Activated CD8-positive, alpha-beta memory T cell treated with anti-CD3 and anti-CD28 coated beads, Interleukin-2, amount 10 ng/mL, durations not matched to agents 7 days and 5 days (primary cell): ENCODE results near the gene CAPZA1. TPM values are rescaled to one million over a fixed set of nuclear protein-coding genes. Genes with fewer than 3 reads are reported as not detected.

Experiments used
- ATAC-seq: fragments of 150-1000 bp; cut with Tn5 transposase; one replicate; pipeline ENCODE4 v1.10.0; 2021; ENCODE audit warnings: moderate library complexity
- CTCF ChIA-PET: fragments of 350-600 bp; sonication (Branson Sonifier 250); formaldehyde crosslinking; loops from one replicate; lab custom pipeline; 2021; ENCODE audit warnings: antibody characterized with exemption; lab: Charles Lee
- DNase-seq: peaks from one replicate; pipeline ENCODE4 v3.0.0-alpha.2; 2020
- H3K27ac Mint-ChIP-seq: one replicate; pipeline ENCODE4 v1.8.0; 2021; ENCODE audit warnings: mild to moderate bottlenecking, mixed read lengths
- H3K27me3 Mint-ChIP-seq: one replicate; pipeline ENCODE4 v1.8.0; 2021; ENCODE audit warnings: mixed read lengths
- H3K36me3 Mint-ChIP-seq: one replicate; pipeline ENCODE4 v1.8.0; 2021; ENCODE audit warnings: mild to moderate bottlenecking, mixed read lengths
- H3K4me1 Mint-ChIP-seq: one replicate; pipeline ENCODE4 v1.8.0; 2021; ENCODE audit warnings: mixed read lengths
- H3K4me3 Mint-ChIP-seq: one replicate; pipeline ENCODE4 v1.8.0; 2021; ENCODE audit warnings: mild to moderate bottlenecking, moderate library complexity, mixed read lengths
- H3K9me3 Mint-ChIP-seq: one replicate; pipeline ENCODE4 v1.8.0; 2022; ENCODE audit warnings: low read depth, mixed read lengths
- total RNA-seq, 2 experiments: library from RNA; stranded (reverse); gene quantifications; one replicate each; pipeline ENCODE4 v1.2.3, GENCODE V29; 2021

Gene CAPZA1
- 100 to 1,000 TPM; 293 to 301 TPM for total RNA-seq

DNA sequence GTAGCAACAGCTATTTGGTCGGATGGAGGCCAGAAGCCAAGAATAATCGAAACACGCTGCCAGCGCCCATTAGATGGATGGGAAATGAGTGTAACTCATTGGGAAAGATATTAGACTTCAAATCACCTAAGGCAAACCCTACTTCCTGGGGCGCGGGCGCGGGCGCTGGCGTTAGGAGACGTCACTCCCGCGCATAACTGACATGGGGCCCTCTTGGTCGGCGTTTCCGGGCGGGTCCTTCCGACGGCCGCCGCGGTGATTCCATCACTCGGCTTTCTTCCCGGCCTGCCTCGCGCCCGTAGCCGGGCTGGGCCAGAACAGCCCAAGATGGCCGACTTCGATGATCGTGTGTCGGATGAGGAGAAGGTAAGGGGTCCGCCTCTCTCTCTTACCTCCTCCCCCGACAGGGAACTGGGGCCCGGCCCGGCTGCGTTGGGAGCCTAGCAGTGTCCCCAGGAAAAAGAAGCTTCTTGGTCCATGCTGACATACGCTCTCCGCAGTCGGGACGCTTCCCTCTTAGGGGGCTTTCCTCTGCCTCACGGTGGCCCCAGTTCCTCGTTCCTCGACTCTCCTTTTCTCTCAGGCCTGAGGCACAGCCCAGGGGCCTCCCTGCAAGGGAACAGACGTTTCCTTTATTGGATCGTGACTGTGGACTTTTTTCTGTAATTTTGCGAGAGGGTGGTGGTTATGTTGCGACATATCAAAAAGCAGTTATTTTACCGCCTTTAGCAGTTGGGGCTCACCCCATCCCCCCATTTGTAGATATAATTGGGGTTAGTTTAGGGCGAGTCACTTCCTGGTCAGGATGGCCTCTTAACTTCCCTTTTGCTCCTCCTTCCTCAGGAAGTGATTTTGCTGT, at the start of gene CAPZA1:
TSS of gene CAPZA1 (plus strand) at position 315 of the 859 bp plus-strand sequence. CDS start at position 328, 13 bp downstream.
- H3K27ac Mint-ChIP-seq = peak within 1 kb of the TSS; percentile 99
- no peaks in the 10 kb centered on the region for H3K9me3 Mint-ChIP-seq
- H3K4me3 Mint-ChIP-seq = peak within 1 kb of the TSS; percentile 99
- peak; percentile 96 for DNase-seq
- peaks cover 31% of the 10 kb centered on the region for H3K4me1 Mint-ChIP-seq
- peaks cover 28% of the 10 kb centered on the region for H3K36me3 Mint-ChIP-seq
- CTCF ChIA-PET = interaction anchor here (1.0 to 3.3 kb wide), 6 partner anchors 55 to 865 kb away, joined by 3 to 14 read pairs (median 4); partner anchors contain the start of genes MOV10 and PPM1J
- H3K27me3 Mint-ChIP-seq = no peaks in the 10 kb centered on the region
- peak; percentile 83 for ATAC-seq

DNA sequence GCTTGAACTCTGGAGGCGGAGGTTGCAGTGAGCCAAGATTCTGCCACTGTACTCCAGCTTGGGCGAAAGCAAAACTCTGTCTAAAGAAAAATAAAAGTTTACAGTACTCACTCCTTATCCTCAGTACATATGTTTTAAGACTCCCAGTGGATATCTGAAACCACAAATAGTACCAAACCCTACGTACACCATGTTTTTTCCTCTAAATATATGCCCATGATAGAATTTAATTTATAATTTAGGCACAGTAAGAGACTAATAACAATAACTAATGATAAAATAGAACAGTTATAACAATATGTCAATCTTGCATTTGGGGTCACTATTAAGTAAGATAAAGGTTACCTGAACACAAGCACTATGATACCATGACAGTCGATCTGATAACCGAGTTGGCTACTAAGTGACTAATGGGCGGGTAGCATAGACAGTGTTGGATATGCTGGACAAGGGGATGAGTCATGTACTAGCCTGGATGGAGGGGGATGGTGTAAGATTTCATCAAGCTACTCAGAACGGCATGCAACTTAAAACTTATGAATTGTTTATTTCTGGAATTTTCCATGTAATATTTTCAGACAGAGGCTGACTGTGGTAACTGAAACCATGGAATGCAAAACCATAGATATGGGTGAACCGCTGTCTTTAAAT, 44.4 kb upstream of the CAPZA1 start:
- H3K36me3 Mint-ChIP-seq = peaks cover 12% of the 10 kb centered on the region
- DNase-seq (no peak), ATAC-seq (no peak)
- no peaks in the 10 kb centered on the region for H3K4me1 Mint-ChIP-seq
- no peak overlapping the region for H3K27ac Mint-ChIP-seq
- H3K4me3 Mint-ChIP-seq = no peak overlapping the region
- no peaks in the 10 kb centered on the region for H3K27me3 Mint-ChIP-seq
- CTCF ChIA-PET = interaction anchor here (1.8 kb wide), 1 partner anchor 10 kb away, joined by 6 read pairs; no protein-coding TSS in a partner anchor
- H3K9me3 Mint-ChIP-seq = no peaks in the 10 kb centered on the region

- CTCF ChIA-PET = interaction anchor here (1.8 kb wide), 1 partner anchor 9 kb away, joined by 6 read pairs; no protein-coding TSS in a partner anchor
- H3K36me3 Mint-ChIP-seq = peaks cover 13% of the 10 kb centered on the region
Measured at GRCh38 chr1:112576240-112576639, 43.4 kb upstream of the CAPZA1 start.

GRCh38 chr1:112579801-112580510, 39.7 kb upstream of the CAPZA1 start:
- ATAC-seq = no peak
- H3K27me3 Mint-ChIP-seq = no peaks in the 10 kb centered on the region
- no peaks in the 10 kb centered on the region for H3K4me1 Mint-ChIP-seq
- no peaks in the 10 kb centered on the region for H3K9me3 Mint-ChIP-seq
- no peak overlapping the region for H3K4me3 Mint-ChIP-seq
- CTCF ChIA-PET = no interaction called here
- DNase-seq = no peak
- peaks cover 8% of the 10 kb centered on the region for H3K36me3 Mint-ChIP-seq
- H3K27ac Mint-ChIP-seq = no peak overlapping the region

More at GRCh38 chr1:112576240-112576639, 43.4 kb upstream of the CAPZA1 start:
- Mint-ChIP-seq H3K27me3 (no peaks in the 10 kb centered on the region), H3K27ac (no peak overlapping the region), H3K4me1 (no peaks in the 10 kb centered on the region), H3K4me3 (no peak overlapping the region), H3K9me3 (no peaks in the 10 kb centered on the region)
- DNase-seq (no peak), ATAC-seq (no peak)

- Mint-ChIP-seq H3K27ac (no peak overlapping the region), H3K36me3 (peaks cover 3% of the 10 kb centered on the region), H3K4me3 (no peak overlapping the region), H3K27me3 (no peaks in the 10 kb centered on the region), H3K9me3 (no peaks in the 10 kb centered on the region), H3K4me1 (no peaks in the 10 kb centered on the region)
- DNase-seq = no peak
- CTCF ChIA-PET = no interaction called here
- ATAC-seq = no peak
Measured at GRCh38 chr1:112581586-112582192, 37.9 kb upstream of the CAPZA1 start.

DNA sequence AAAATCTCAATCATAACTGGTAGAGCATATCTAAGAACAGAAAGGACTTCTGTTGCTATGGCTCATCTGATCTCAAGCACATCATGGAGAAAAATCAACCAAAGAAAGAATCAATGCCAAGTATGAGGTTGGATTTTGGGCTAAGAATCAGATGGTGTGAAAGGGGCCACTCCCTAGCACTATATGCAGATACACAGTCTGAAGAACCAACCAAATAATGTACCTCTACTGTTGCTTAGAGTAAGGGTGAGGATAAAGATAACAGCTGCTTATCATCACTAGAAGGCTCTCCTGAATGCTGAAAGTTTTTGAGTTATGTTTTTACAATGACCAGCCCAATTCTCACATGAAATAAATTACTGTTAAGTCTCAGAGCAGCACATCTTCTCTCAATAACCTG, 36.3 kb upstream of the CAPZA1 start:
- H3K4me1 Mint-ChIP-seq = no peaks in the 10 kb centered on the region
- H3K36me3 Mint-ChIP-seq = peaks cover 7% of the 10 kb centered on the region
- ATAC-seq (no peak), DNase-seq (no peak)
- H3K9me3 Mint-ChIP-seq = no peaks in the 10 kb centered on the region
- CTCF ChIA-PET = interaction anchor here (0.8 kb wide), 1 partner anchor 31 kb away, joined by 3 read pairs; no protein-coding TSS in a partner anchor
- no peak overlapping the region for H3K4me3 Mint-ChIP-seq
- no peak overlapping the region for H3K27ac Mint-ChIP-seq
- no peaks in the 10 kb centered on the region for H3K27me3 Mint-ChIP-seq

DNA sequence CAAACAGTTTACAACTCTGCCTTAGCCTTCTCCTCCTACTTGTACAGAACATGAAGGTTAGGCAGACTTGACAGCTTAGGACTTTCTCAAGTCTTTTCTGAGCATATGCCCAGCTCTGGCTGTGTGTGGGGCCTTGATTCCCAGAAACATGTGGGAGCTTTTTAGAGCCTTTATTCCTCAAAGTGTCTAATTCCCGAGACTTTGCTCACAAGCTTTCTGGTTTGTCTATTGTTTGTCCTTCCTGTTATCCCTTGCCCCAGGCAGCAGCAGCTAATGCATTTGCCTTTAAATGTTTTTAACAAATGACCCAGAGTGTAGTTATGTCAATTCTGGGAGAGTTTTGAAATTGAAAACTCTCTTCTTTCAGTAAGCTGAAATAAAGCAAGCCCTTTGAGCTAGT, 29.9 kb upstream of the CAPZA1 start:
- peaks cover 24% of the 10 kb centered on the region for H3K36me3 Mint-ChIP-seq
- no peaks in the 10 kb centered on the region for H3K27me3 Mint-ChIP-seq
- no peak overlapping the region for H3K27ac Mint-ChIP-seq
- DNase-seq (no peak), ATAC-seq (no peak)
- peaks cover 2% of the 10 kb centered on the region for H3K9me3 Mint-ChIP-seq
- no peaks in the 10 kb centered on the region for H3K4me1 Mint-ChIP-seq
- H3K4me3 Mint-ChIP-seq = no peak overlapping the region
- CTCF ChIA-PET = interaction anchor here (1.1 to 1.6 kb wide), 2 partner anchors 24 to 88 kb away, joined by 3 to 5 read pairs; no protein-coding TSS in a partner anchor

DNA sequence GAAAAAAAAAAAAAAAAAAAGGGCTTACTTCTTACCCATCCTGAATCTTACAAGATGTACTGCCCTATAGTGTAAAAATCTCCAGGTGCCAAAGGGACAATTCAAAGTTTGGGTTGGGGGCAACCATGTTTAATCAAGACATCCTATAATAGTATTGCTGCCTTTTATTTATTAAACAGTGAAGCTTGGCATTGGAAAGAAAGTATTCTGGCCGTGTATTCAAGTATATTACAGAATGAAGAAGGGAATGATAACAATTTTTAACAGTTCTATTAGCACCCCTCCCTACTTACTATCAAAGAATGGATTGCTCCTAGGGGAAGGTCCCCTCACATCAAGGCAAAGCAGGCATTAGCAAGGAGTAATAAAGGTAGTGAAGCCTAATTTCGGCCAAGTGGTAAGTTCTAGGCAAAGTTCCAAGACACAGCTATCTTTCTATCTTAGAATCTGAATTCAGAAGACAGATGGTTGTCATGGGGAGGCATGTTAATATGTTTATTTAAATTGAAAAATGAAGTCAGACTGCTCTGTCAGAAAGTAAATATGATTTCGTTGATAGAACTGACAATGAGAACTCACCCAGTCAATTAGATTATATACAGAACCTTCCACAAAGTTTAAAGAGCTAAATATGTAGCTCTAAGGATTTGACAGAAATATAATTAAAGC, 25.3 kb upstream of the CAPZA1 start:
- Mint-ChIP-seq H3K9me3 (peaks cover 2% of the 10 kb centered on the region), H3K27ac (no peak overlapping the region), H3K4me1 (no peaks in the 10 kb centered on the region), H3K36me3 (peaks cover 16% of the 10 kb centered on the region), H3K27me3 (no peaks in the 10 kb centered on the region), H3K4me3 (no peak overlapping the region)
- CTCF ChIA-PET = no interaction called here
- no peak for DNase-seq
- no peak for ATAC-seq

DNA sequence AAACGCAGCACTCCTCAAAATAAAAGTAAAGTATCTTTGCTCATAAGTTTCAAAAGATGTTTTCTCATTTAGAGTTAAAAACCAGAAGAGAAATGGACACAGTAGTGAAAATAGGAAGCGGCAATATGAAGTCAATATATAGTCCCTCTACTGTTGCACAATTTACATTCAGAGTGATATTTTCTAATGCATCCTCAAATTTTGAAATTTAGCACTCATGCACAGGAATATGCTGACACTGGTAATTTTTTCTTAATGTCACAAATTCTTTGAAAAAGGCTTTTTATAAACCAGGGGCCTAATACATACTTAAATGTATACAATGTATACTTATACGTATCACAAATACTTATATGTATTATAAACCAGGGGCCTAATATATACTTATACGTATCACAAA, 20.2 kb upstream of the CAPZA1 start:
- DNase-seq (no peak), ATAC-seq (no peak)
- H3K27ac Mint-ChIP-seq = no peak overlapping the region
- no peaks in the 10 kb centered on the region for H3K9me3 Mint-ChIP-seq
- H3K4me1 Mint-ChIP-seq = no peaks in the 10 kb centered on the region
- H3K27me3 Mint-ChIP-seq = no peaks in the 10 kb centered on the region
- peaks cover 10% of the 10 kb centered on the region for H3K36me3 Mint-ChIP-seq
- no peak overlapping the region for H3K4me3 Mint-ChIP-seq
- CTCF ChIA-PET = no interaction called here

DNA sequence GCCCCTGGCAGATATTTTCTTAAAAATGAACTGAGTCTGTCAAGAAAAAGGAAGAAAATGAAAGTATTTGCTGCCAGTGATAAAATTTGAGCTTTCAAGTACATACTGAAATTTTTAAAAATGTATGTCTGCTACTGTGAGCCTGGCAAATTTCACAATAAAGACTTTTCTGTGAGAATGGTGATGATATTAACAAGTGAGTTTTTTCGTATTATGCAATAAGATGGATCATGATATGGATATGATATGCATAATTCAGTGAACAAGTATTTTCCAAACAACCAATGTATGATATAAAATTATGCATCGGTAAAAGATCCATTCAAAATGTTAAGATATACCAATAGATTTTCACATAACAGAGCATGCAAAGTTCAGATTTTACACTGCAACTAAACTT, 16.6 kb upstream of the CAPZA1 start:
- Mint-ChIP-seq H3K27ac (no peak overlapping the region), H3K9me3 (no peaks in the 10 kb centered on the region), H3K4me1 (peaks cover 11% of the 10 kb centered on the region), H3K27me3 (no peaks in the 10 kb centered on the region), H3K4me3 (no peak overlapping the region), H3K36me3 (peaks cover 20% of the 10 kb centered on the region)
- DNase-seq (no peak), ATAC-seq (no peak)
- CTCF ChIA-PET = interaction anchor here (1.1 kb wide), 1 partner anchor 101 kb away, joined by 3 read pairs; no protein-coding TSS in a partner anchor

DNA sequence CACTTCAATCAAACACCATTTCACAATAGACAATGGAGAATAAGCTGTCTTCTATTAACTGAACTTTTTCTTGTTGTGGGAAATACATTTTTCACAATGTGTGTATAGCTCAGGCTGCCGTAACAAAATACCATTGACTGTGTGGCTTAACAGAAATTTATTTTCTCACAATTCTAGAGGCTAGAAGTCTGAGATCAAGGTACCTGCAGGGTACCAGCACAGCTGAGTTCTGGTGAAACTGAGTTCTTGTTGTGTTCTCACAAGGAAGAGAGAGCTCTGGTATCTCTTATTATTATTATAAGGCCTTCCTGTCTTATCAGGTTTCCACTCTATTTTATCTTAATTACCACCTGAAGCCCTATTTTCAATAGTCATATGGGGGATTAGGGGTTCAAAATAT, 16.1 kb upstream of the CAPZA1 start:
- Mint-ChIP-seq H3K27ac (no peak overlapping the region), H3K27me3 (no peaks in the 10 kb centered on the region)

GRCh38 chr1:112605633-112606327, 13.9 kb upstream of the CAPZA1 start:
- Mint-ChIP-seq H3K27me3 (no peaks in the 10 kb centered on the region), H3K4me1 (peaks cover 16% of the 10 kb centered on the region), H3K9me3 (no peaks in the 10 kb centered on the region), H3K27ac (peak overlapping the region; percentile 66), H3K4me3 (no peak overlapping the region), H3K36me3 (peaks cover 28% of the 10 kb centered on the region)
- CTCF ChIA-PET = interaction anchor here (1.2 to 1.7 kb wide), 2 partner anchors 8 to 104 kb away, joined by 6 read pairs; no protein-coding TSS in a partner anchor
- ATAC-seq (peak; percentile 77), DNase-seq (no peak)

More for the DNA sequence above, 16.1 kb upstream of the CAPZA1 start:
- no peaks in the 10 kb centered on the region for H3K9me3 Mint-ChIP-seq
- ATAC-seq = no peak
- H3K36me3 Mint-ChIP-seq = peaks cover 23% of the 10 kb centered on the region
- peaks cover 11% of the 10 kb centered on the region for H3K4me1 Mint-ChIP-seq
- CTCF ChIA-PET = interaction anchor here (1.1 to 1.9 kb wide), 2 partner anchors 10 to 102 kb away, joined by 3 to 7 read pairs; no protein-coding TSS in a partner anchor
- no peak overlapping the region for H3K4me3 Mint-ChIP-seq
- no peak for DNase-seq
